ENCODE results near the gene KLF6. TPM values are rescaled to one million over a fixed set of nuclear protein-coding genes. Genes with fewer than 3 reads are reported as not detected.

The KLF6 gene
- total and polyA plus RNA-seq, 5 donors from 2014 or later: 630 to 1,887 (median 680) TPM

DNA sequence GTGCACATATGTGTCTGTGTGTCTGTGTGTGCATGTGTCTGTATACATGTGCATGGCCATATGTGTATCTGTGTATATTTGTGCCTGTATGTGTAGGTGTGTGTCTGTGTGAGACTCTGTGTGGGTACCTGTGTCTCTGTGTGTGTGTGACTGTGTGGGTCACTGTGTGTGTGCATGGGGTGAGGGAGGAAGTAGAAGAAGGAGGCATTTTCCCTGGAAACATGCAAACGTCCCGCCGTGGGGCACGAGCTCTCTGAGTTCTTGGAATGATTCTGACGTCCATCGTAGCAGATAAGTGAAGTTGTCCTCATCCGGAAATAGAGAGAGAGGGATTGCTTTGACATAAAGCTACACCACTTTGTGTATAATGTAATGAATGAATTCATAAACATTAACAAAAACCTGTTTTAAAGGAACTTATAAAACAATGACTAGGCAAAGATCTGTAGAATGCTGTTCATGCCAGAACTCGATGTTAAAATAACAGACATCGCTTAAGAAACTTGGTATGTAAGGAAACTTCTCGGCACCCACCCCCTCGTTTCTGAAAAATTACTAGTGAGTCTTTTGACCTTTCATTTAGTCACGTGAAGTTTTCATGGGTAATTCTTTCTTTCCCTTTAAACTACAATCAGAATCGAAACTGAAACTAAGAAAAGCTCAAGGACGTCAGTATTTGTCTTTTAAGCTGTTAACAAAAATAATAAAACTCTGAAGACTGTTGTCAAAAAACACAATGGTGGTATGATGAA is 43.6 kb upstream of the KLF6 start:
- Mint-ChIP-seq H3K9me3 (no peaks in the 10 kb centered on the region), H3K4me3 (peak overlapping the region; percentile 84 to 92 (median 86)), H3K4me1 (peaks cover 19 to 36% (median 32%) of the 10 kb centered on the region in 4 donors), H3K27me3 (no peaks in the 10 kb centered on the region), H3K36me3 (no peaks in the 10 kb centered on the region), H3K27ac (peak overlapping the region; percentile 77 to 98 (median 93))
- DNase-seq: peak in 2 of 3 donors; percentile 70 to 89
- Histone ChIP-seq H3K27ac (ENCODE audit: insufficient read depth, low read length, poor library complexity, severe bottlenecking) (peak overlapping the region; percentile 84), H3K4me3 (ENCODE audit: low read depth, low read length) (peak overlapping the region; percentile 91), H3K27me3 (ENCODE audit: control insufficient read depth, insufficient read depth, low read length) (no peaks in the 10 kb centered on the region), H3K36me3 (ENCODE audit: control insufficient read depth, insufficient read depth, low read length) (no peaks in the 10 kb centered on the region), H3K4me1 (ENCODE audit: control insufficient read depth, insufficient read depth, low read length, poor library complexity, severe bottlenecking) (peaks cover 18% of the 10 kb centered on the region), H3K9me3 (ENCODE audit: control insufficient read depth in 2 of 2, low read length in 2 of 2) (no peaks in the 10 kb centered on the region)
- peak; percentile 61 to 63 for ATAC-seq (ENCODE audit: low read depth in 2 of 2)

DNA sequence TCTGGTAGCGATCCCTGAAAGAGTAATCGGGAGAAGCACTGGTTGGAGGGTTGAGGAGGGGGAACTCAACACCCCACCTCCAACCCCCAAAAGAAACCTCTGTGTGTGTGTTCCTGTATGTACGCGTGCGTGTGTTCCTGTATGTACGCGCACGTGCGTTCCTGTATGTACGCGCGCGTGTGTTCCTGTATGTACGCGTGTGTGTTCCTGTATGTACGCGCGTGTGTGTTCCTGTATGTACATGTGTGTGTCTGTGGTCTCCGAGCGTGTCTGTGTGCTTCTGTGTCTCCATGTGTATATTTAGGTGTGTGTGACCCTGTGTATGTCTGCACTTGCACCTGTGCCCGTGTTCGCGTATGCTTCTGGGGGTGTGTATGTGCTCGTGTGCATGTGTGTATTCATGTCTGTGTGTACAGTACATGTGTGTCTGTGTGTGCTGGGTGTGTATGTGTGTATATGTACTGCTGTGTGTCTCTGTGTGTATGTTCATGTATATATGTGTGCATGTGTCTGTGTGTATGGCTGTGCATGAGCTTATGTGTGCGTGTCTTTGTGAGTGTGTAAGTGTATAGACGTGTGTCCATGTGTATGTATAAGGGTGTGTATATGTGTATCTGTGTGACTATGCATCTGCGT is 42.9 kb upstream of the KLF6 start:
- H3K27ac ChIP-seq (ENCODE audit: insufficient read depth, low read length, poor library complexity, severe bottlenecking): peak overlapping the region; percentile 84
- ATAC-seq (ENCODE audit: low read depth in 2 of 2) (no peak), DNase-seq (no peak)
- peaks cover 18% of the 10 kb centered on the region for H3K4me1 ChIP-seq (ENCODE audit: control insufficient read depth, insufficient read depth, low read length, poor library complexity, severe bottlenecking)
- Mint-ChIP-seq H3K27me3 (no peaks in the 10 kb centered on the region), H3K4me3 (peak overlapping the region; percentile 84 to 92 (median 86)), H3K36me3 (no peaks in the 10 kb centered on the region), H3K4me1 (peaks cover 17 to 35% (median 31%) of the 10 kb centered on the region in 4 donors), H3K27ac (peak overlapping the region; percentile 77 to 98 (median 93)), H3K9me3 (no peaks in the 10 kb centered on the region)
- H3K36me3 ChIP-seq (ENCODE audit: control insufficient read depth, insufficient read depth, low read length): no peaks in the 10 kb centered on the region
- H3K4me3 ChIP-seq (ENCODE audit: low read depth, low read length): peak overlapping the region; percentile 91
- H3K9me3 ChIP-seq (ENCODE audit: control insufficient read depth in 2 of 2, low read length in 2 of 2): no peaks in the 10 kb centered on the region
- H3K27me3 ChIP-seq (ENCODE audit: control insufficient read depth, insufficient read depth, low read length): no peaks in the 10 kb centered on the region

DNA sequence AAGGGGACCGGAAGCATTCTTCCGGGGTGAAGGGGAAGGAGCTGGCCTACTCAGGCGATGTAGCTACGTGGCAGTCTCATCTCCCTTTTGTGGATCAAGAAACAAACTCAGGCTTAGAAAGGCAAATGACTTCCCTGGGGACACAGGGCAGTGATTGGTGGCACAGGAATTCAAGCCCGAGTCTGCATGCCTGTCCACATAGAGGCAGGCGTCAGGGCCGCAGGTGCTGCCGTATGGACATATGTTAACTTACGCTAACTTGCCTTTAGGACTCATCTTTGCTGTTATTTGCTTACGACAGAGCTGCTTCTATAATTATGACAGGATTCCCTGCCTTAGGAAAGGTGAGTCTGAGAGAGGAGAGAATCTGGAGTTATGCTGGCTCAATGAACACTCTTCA is 42.3 kb upstream of the KLF6 start:
- Histone ChIP-seq H3K27ac (ENCODE audit: insufficient read depth, low read length, poor library complexity, severe bottlenecking) (no peak overlapping the region), H3K9me3 (ENCODE audit: control insufficient read depth in 2 of 2, low read length in 2 of 2) (no peaks in the 10 kb centered on the region), H3K4me1 (ENCODE audit: control insufficient read depth, insufficient read depth, low read length, poor library complexity, severe bottlenecking) (peaks cover 18% of the 10 kb centered on the region), H3K36me3 (ENCODE audit: control insufficient read depth, insufficient read depth, low read length) (no peaks in the 10 kb centered on the region), H3K27me3 (ENCODE audit: control insufficient read depth, insufficient read depth, low read length) (no peaks in the 10 kb centered on the region), H3K4me3 (ENCODE audit: low read depth, low read length) (no peak overlapping the region)
- no peak for DNase-seq
- H3K27ac Mint-ChIP-seq: peak overlapping the region in 2 of 3 donors; percentile 93 to 98
- H3K9me3 Mint-ChIP-seq: no peaks in the 10 kb centered on the region
- no peak for ATAC-seq (ENCODE audit: low read depth in 2 of 2)
- no peaks in the 10 kb centered on the region for H3K27me3 Mint-ChIP-seq
- H3K36me3 Mint-ChIP-seq: no peaks in the 10 kb centered on the region
- no peak overlapping the region for H3K4me3 Mint-ChIP-seq
- H3K4me1 Mint-ChIP-seq: peaks cover 13 to 29% (median 26%) of the 10 kb centered on the region in 4 donors

DNA sequence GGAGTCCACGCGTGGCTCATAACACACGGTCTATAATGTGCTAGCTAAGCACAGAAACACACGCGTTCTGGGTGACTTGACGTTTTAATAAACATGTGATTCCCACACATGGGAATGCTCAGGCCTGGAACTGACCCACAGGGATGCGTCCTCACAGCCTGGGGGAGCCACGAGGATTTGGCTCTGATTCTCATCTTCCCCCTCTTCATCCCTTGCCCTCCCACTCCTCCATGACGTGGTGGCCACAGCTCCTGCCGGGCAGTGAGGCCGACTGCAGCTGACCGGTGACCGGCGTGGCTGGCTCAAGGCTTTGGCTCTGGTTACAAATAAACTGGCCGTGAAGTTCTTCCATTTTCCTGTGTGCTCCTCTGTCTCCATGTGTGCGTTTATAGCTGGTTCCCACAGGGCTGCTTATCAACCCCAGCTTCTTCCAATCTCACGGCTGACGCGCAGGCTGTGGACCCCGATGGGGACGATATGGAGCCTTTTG is 40.9 kb upstream of the KLF6 start:
- Histone ChIP-seq H3K27ac (ENCODE audit: insufficient read depth, low read length, poor library complexity, severe bottlenecking) (no peak overlapping the region), H3K4me3 (ENCODE audit: low read depth, low read length) (no peak overlapping the region), H3K27me3 (ENCODE audit: control insufficient read depth, insufficient read depth, low read length) (no peaks in the 10 kb centered on the region), H3K9me3 (ENCODE audit: control insufficient read depth in 2 of 2, low read length in 2 of 2) (no peaks in the 10 kb centered on the region), H3K4me1 (ENCODE audit: control insufficient read depth, insufficient read depth, low read length, poor library complexity, severe bottlenecking) (peaks cover 18% of the 10 kb centered on the region), H3K36me3 (ENCODE audit: control insufficient read depth, insufficient read depth, low read length) (no peaks in the 10 kb centered on the region)
- H3K36me3 Mint-ChIP-seq: no peaks in the 10 kb centered on the region
- peaks cover 13 to 29% (median 22%) of the 10 kb centered on the region in 4 donors for H3K4me1 Mint-ChIP-seq
- no peak for DNase-seq
- ATAC-seq (ENCODE audit: low read depth in 2 of 2): no peak
- H3K4me3 Mint-ChIP-seq: no peak overlapping the region
- peaks cover 0 to 1% (median 0%) of the 10 kb centered on the region in 7 donors for H3K9me3 Mint-ChIP-seq
- no peaks in the 10 kb centered on the region for H3K27me3 Mint-ChIP-seq
- no peak overlapping the region for H3K27ac Mint-ChIP-seq

DNA sequence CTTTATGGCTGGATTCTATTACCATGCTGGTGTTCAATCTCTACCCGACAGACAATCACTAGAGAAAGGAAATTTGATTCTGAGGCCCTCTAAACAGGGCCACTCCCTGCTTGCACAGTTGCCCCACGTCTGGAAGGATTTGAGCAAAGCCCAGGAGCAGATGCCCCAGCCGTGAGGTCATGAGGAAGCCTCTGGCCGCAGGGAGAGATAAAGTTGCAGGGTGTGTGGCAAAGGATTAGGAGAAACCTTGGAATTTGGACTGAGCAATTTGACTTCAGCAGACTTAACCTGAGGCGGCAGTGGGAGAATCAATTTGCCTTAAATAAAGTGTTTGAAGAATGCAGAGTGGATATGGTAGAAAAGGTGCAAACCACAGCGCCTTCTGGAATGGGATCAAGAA is 40.2 kb upstream of the KLF6 start:
- Mint-ChIP-seq H3K4me1 (peaks cover 13 to 25% (median 22%) of the 10 kb centered on the region in 4 donors), H3K36me3 (no peaks in the 10 kb centered on the region), H3K9me3 (peaks cover 0 to 1% (median 0%) of the 10 kb centered on the region in 7 donors), H3K27ac (peak overlapping the region in 2 of 3 donors; percentile 31 to 75), H3K4me3 (peak overlapping the region in 1 of 4 donors; percentile 7), H3K27me3 (no peaks in the 10 kb centered on the region)
- ATAC-seq (ENCODE audit: low read depth in 2 of 2) (no peak), DNase-seq (no peak)
- no peaks in the 10 kb centered on the region for H3K36me3 ChIP-seq (ENCODE audit: control insufficient read depth, insufficient read depth, low read length)
- H3K4me1 ChIP-seq (ENCODE audit: control insufficient read depth, insufficient read depth, low read length, poor library complexity, severe bottlenecking): peaks cover 18% of the 10 kb centered on the region
- H3K27ac ChIP-seq (ENCODE audit: insufficient read depth, low read length, poor library complexity, severe bottlenecking): no peak overlapping the region
- no peak overlapping the region for H3K4me3 ChIP-seq (ENCODE audit: low read depth, low read length)
- no peaks in the 10 kb centered on the region for H3K9me3 ChIP-seq (ENCODE audit: control insufficient read depth in 2 of 2, low read length in 2 of 2)
- H3K27me3 ChIP-seq (ENCODE audit: control insufficient read depth, insufficient read depth, low read length): no peaks in the 10 kb centered on the region

DNA sequence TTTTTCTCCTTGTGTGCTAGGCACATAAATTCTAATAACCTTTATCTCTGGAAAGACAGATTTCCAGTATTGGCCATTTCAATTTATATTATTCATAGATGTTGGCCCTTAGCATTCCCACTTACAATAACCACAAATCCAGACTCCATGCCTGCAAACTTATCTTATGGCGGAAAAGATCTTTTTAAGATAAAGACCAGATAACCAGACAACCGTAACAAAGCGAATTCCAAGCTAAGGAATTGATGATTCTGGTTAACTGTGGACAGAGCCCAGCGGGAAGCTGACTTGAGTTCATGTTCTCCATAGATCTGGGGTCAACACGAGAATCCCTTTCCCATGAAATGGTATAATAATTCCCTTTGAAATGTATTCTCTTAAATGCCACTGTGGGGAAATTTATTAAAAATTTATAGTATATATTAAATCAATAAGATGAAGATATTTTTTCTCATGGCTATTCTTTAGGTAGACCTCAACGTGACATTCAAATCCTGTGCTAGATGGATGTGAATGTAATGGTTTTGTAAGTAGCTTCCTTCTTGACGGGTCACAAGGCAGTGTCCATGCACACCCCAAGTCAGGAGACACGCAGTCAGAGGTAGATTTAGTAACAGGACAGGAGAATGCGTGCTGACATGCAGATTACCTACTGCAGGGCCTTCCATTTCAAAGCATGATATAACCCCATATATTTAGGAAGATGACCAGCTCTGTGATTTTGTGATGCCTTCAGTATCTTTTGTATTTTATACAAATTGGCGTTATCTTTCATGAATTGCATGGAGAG is 37.7 kb upstream of the KLF6 start:
- H3K4me3 Mint-ChIP-seq: no peak overlapping the region
- peak overlapping the region in 1 of 3 donors; percentile 25 for H3K27ac Mint-ChIP-seq
- H3K9me3 Mint-ChIP-seq: peaks cover 0 to 1% (median 0%) of the 10 kb centered on the region in 7 donors
- Histone ChIP-seq H3K4me1 (ENCODE audit: control insufficient read depth, insufficient read depth, low read length, poor library complexity, severe bottlenecking) (no peaks in the 10 kb centered on the region), H3K27me3 (ENCODE audit: control insufficient read depth, insufficient read depth, low read length) (no peaks in the 10 kb centered on the region), H3K9me3 (ENCODE audit: control insufficient read depth in 2 of 2, low read length in 2 of 2) (no peaks in the 10 kb centered on the region), H3K36me3 (ENCODE audit: control insufficient read depth, insufficient read depth, low read length) (no peaks in the 10 kb centered on the region), H3K27ac (ENCODE audit: insufficient read depth, low read length, poor library complexity, severe bottlenecking) (no peak overlapping the region), H3K4me3 (ENCODE audit: low read depth, low read length) (no peak overlapping the region)
- no peaks in the 10 kb centered on the region for H3K27me3 Mint-ChIP-seq
- DNase-seq (no peak), ATAC-seq (ENCODE audit: low read depth in 2 of 2) (no peak)
- no peaks in the 10 kb centered on the region for H3K36me3 Mint-ChIP-seq
- H3K4me1 Mint-ChIP-seq: peaks cover 0 to 5% (median 3%) of the 10 kb centered on the region in 4 donors

DNA sequence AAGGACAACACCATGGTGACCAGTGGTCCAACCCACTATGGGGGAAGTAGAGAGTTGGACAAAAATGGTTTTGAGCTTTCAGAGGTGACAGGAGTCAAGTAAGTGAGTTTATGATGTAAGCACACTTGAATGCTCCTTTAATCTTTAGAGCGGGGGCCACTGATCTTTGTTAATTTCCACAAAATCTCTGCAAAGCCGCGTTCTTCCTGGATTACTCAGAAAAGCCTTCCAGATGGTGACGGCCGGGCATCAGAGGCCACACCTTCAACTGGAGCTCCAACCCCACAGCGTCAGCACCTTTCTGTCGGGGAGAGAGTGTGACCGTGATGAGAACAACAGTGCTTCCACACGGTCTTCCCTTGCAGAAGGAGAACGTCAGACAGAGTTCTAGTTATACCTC is 35.2 kb upstream of the KLF6 start:
- H3K9me3 Mint-ChIP-seq: peaks cover 0 to 1% (median 0%) of the 10 kb centered on the region in 7 donors
- Histone ChIP-seq H3K36me3 (ENCODE audit: control insufficient read depth, insufficient read depth, low read length) (no peaks in the 10 kb centered on the region), H3K4me3 (ENCODE audit: low read depth, low read length) (no peak overlapping the region), H3K4me1 (ENCODE audit: control insufficient read depth, insufficient read depth, low read length, poor library complexity, severe bottlenecking) (no peaks in the 10 kb centered on the region), H3K27me3 (ENCODE audit: control insufficient read depth, insufficient read depth, low read length) (no peaks in the 10 kb centered on the region), H3K27ac (ENCODE audit: insufficient read depth, low read length, poor library complexity, severe bottlenecking) (no peak overlapping the region), H3K9me3 (ENCODE audit: control insufficient read depth in 2 of 2, low read length in 2 of 2) (no peaks in the 10 kb centered on the region)
- peak overlapping the region in 1 of 3 donors; percentile 32 for H3K27ac Mint-ChIP-seq
- no peaks in the 10 kb centered on the region for H3K36me3 Mint-ChIP-seq
- no peaks in the 10 kb centered on the region for H3K27me3 Mint-ChIP-seq
- no peak for DNase-seq
- no peak overlapping the region for H3K4me3 Mint-ChIP-seq
- no peak for ATAC-seq (ENCODE audit: low read depth in 2 of 2)
- peaks cover 0 to 5% (median 3%) of the 10 kb centered on the region in 4 donors for H3K4me1 Mint-ChIP-seq
